H9 (cell line): ENCODE measurements around the gene TTC28. TPM values are rescaled to one million over a fixed set of nuclear protein-coding genes. Genes with fewer than 3 reads are reported as not detected.

Experiments used
- DNase-seq: peaks from one replicate; pipeline ENCODE4 v3.0.0-alpha.2; 2017
- H2AFZ ChIP-seq: one replicate; pipeline ENCODE4 v1.6.1; 2013; ENCODE audit warnings: mild to moderate bottlenecking, low read length, control low read depth, moderate library complexity
- H2AK5ac ChIP-seq: 2 replicates; pipeline ENCODE4 v1.6.1; 2013; ENCODE audit warnings: low read length, control low read depth, mixed read lengths; ENCODE audit not compliant: insufficient read length
- H2BK120ac ChIP-seq: one replicate; pipeline ENCODE4 v1.6.1; 2013; ENCODE audit warnings: low read depth, mild to moderate bottlenecking, low read length, control low read depth, inconsistent platforms; ENCODE audit not compliant: poor library complexity, severe bottlenecking
- H2BK12ac ChIP-seq: 2 replicates; pipeline ENCODE4 v1.6.1; 2013; ENCODE audit warnings: low read length, control low read depth, mixed read lengths, low read depth; ENCODE audit not compliant: insufficient read length
- H2BK15ac ChIP-seq: 2 replicates; pipeline ENCODE4 v1.6.1; 2013; ENCODE audit warnings: low read depth, low read length, control low read depth
- H2BK20ac ChIP-seq: one replicate; pipeline ENCODE4 v1.6.1; 2013; ENCODE audit warnings: low read depth, mild to moderate bottlenecking, low read length, control low read depth, inconsistent platforms; ENCODE audit not compliant: poor library complexity, severe bottlenecking
- H2BK5ac ChIP-seq: 2 replicates; pipeline ENCODE4 v1.6.1; 2013; ENCODE audit warnings: low read length, control low read depth, mixed read lengths; ENCODE audit not compliant: insufficient read length
- H3K14ac ChIP-seq: 2 replicates; pipeline ENCODE4 v1.6.1; 2013; ENCODE audit warnings: low read length, control low read depth; ENCODE audit not compliant: insufficient read depth
- H3K18ac ChIP-seq: 2 replicates; pipeline ENCODE4 v1.6.1; 2013; ENCODE audit warnings: low read depth, mild to moderate bottlenecking, mixed read lengths, low read length, control low read depth; ENCODE audit not compliant: insufficient read length
- H3K23ac ChIP-seq: 2 replicates; pipeline ENCODE4 v1.6.1; 2013; ENCODE audit warnings: low read length, control low read depth, mixed read lengths, low read depth; ENCODE audit not compliant: insufficient read length
- H3K23me2 ChIP-seq: 2 replicates; pipeline ENCODE4 v1.6.1; 2013; ENCODE audit warnings: low read depth, mild to moderate bottlenecking, mixed read lengths, low read length, control low read depth; ENCODE audit not compliant: insufficient read length, poor library complexity, severe bottlenecking
- H3K27ac ChIP-seq: 2 replicates; pipeline ENCODE4 v1.5.1; 2013; ENCODE audit warnings: low read length, control low read depth, mixed read lengths, low read depth; ENCODE audit not compliant: insufficient read length
- H3K27me3 ChIP-seq: 2 replicates; pipeline ENCODE4 v1.6.1; 2013; ENCODE audit warnings: low read length, control low read depth, inconsistent platforms; ENCODE audit not compliant: insufficient read depth
- H3K4ac ChIP-seq: 2 replicates; pipeline ENCODE4 v1.6.1; 2013; ENCODE audit warnings: low read depth, mild to moderate bottlenecking, control low read depth, inconsistent platforms, low read length, moderate library complexity
- H3K4me1 ChIP-seq: 2 replicates; pipeline ENCODE4 v1.6.1; 2013; ENCODE audit warnings: low read length, control low read depth, inconsistent platforms; ENCODE audit not compliant: insufficient read depth
- H3K4me2 ChIP-seq: 2 replicates; pipeline ENCODE4 v1.6.1; 2013; ENCODE audit warnings: low read length, control low read depth, mixed read lengths; ENCODE audit not compliant: insufficient read length, insufficient read depth
- H3K56ac ChIP-seq: 2 replicates; pipeline ENCODE4 v1.6.1; 2013; ENCODE audit warnings: low read depth, mild to moderate bottlenecking, mixed read lengths, low read length, control low read depth; ENCODE audit not compliant: insufficient read length
- H3K79me1 ChIP-seq: 2 replicates; pipeline ENCODE4 v1.6.1; 2013; ENCODE audit warnings: low read depth, mild to moderate bottlenecking, moderate library complexity, low read length, control low read depth, inconsistent platforms; ENCODE audit not compliant: insufficient read depth, poor library complexity, severe bottlenecking
- H3K79me2 ChIP-seq: 2 replicates; pipeline ENCODE4 v1.6.1; 2013; ENCODE audit warnings: low read length, control low read depth, inconsistent platforms; ENCODE audit not compliant: insufficient read depth
- H3K9ac ChIP-seq: 2 replicates; pipeline ENCODE4 v1.6.1; 2013; ENCODE audit warnings: low read length, control low read depth, mixed read lengths; ENCODE audit not compliant: insufficient read length; ENCODE audit errors: extremely low read depth
- H3K9me3 ChIP-seq: one replicate; pipeline ENCODE4 v1.6.1; 2013; ENCODE audit warnings: low read depth, low read length, inconsistent platforms; ENCODE audit not compliant: control insufficient read depth
- H3T11ph ChIP-seq: one replicate; pipeline ENCODE4 v1.6.1; 2013; ENCODE audit warnings: mild to moderate bottlenecking, low read length, control low read depth, inconsistent platforms
- H4K20me1 ChIP-seq: one replicate; pipeline ENCODE4 v1.6.1; 2013; ENCODE audit not compliant: control insufficient read depth, insufficient read length, insufficient read depth
- H4K5ac ChIP-seq: 2 replicates; pipeline ENCODE4 v1.6.1; 2013; ENCODE audit warnings: low read depth, mild to moderate bottlenecking, mixed read lengths, low read length, control low read depth; ENCODE audit not compliant: insufficient read length
- H4K8ac ChIP-seq: replicated peaks from 2 replicates; pipeline ENCODE4 v1.6.1; 2013; ENCODE audit warnings: low read length, control low read depth, mixed read lengths, low read depth; ENCODE audit not compliant: insufficient read length
- H4K91ac ChIP-seq: 2 replicates; pipeline ENCODE4 v1.6.1; 2013; ENCODE audit warnings: low read depth, mild to moderate bottlenecking, moderate library complexity, mixed read lengths, low read length, control low read depth; ENCODE audit not compliant: insufficient read length
- H3K27ac Mint-ChIP-seq, 3 experiments: 2 replicates in 2 of 3; 3 replicates in 1 of 3; pipeline ENCODE4 v1.8.0; 2020 to 2021; ENCODE audit warnings: mixed read lengths in 3 of 3, mild to moderate bottlenecking in 1 of 3, moderate library complexity in 1 of 3
- H3K27me3 Mint-ChIP-seq: 2 replicates; pipeline ENCODE4 v1.8.0; 2021; ENCODE audit warnings: low read depth, mild to moderate bottlenecking, moderate library complexity, mixed read lengths
- H3K36me3 Mint-ChIP-seq, 3 experiments: 2 replicates in 2 of 3; 3 replicates in 1 of 3; pipeline ENCODE4 v1.8.0; 2020 to 2021; ENCODE audit warnings: low read depth in 3 of 3, mixed read lengths in 3 of 3; ENCODE audit not compliant: insufficient read depth in 1 of 3
- H3K4me1 Mint-ChIP-seq, 2 experiments: 2 replicates each; pipeline ENCODE4 v1.8.0; 2020; ENCODE audit warnings: mixed read lengths in 2 of 2
- H3K4me3 Mint-ChIP-seq, 2 experiments: 2 replicates in 1 of 2; 3 replicates in 1 of 2; pipeline ENCODE4 v1.8.0; 2020 to 2021; ENCODE audit warnings: mild to moderate bottlenecking in 2 of 2, mixed read lengths in 2 of 2, moderate library complexity in 1 of 2
- H3K9me3 Mint-ChIP-seq, 2 experiments: 2 replicates in 1 of 2; 3 replicates in 1 of 2; pipeline ENCODE4 v1.8.0; 2020; ENCODE audit warnings: mild to moderate bottlenecking in 2 of 2, mixed read lengths in 2 of 2, moderate library complexity in 1 of 2
- WGBS: extraction: QIAGEN DNeasy Blood & Tissue Kit; methylation state at CpG from one replicate; pipeline ENCODE4 v1.1.7; 2013; ENCODE audit warnings: missing lambda C conversion rate, low lambda C conversion rate, mixed read lengths; ENCODE audit not compliant: insufficient read length; ENCODE audit errors: extremely low coverage; 5-methylcytosine and 5-hydroxymethylcytosine counted together
- total RNA-seq: library from RNA; stranded (reverse); gene quantifications from 2 replicates; pipeline ENCODE4 v1.2.1, GENCODE V29; 2021
- TF ChIP-seq, protein P1 (sequence below): fragments of 200-600 bp; sonication (generic); conservative IDR thresholded peaks from 3 replicates; pipeline ENCODE4 v1.8.0; 2021; ENCODE audit warnings: antibody characterized with exemption, mild to moderate bottlenecking

Gene TTC28
- total RNA-seq, 1 experiment from 2014 or later: 13.6 TPM

DNA sequence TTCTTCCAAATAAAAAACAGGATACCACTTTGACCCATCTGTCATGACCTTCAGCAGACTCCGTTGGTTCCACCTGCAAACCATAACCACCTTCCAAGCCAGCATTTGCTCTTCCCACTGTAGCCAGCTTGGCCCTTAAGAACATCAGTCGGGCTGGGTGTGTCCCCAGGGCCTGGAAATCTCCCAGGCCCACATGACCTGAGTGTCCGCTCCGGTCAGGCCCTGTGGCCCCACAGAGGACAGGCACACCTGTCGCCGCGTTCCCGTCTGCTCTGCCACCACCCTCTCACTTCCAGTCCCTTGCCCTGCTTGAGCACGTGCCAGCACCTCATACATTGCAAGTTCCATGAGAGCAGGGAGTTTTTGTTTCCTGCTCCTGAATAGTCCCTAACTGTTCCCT, 694.9 kb downstream of the TTC28 start:
- Histone ChIP-seq H3K56ac (no peak overlapping the region), H4K20me1 (no peaks in the 10 kb centered on the region), H3K79me1 (no peaks in the 10 kb centered on the region), H3T11ph (no peak overlapping the region), H3K9me3 (no peaks in the 10 kb centered on the region), H3K9ac (no peak overlapping the region), H2AK5ac (no peak overlapping the region), H4K91ac (no peak overlapping the region), H3K79me2 (no peaks in the 10 kb centered on the region), H3K4me2 (no peak overlapping the region), H3K4me1 (peaks cover 3% of the 10 kb centered on the region; the same call in 1 of the 2 replicates), H3K27ac (no peak overlapping the region), H2BK12ac (no peak overlapping the region), H3K23ac (no peak overlapping the region), H2BK120ac (no peak overlapping the region), H3K14ac (no peak overlapping the region), H3K18ac (no peak overlapping the region), H2AFZ (no peak overlapping the region), H2BK15ac (no peak overlapping the region), H2BK20ac (no peak overlapping the region), H4K5ac (no peak overlapping the region), H2BK5ac (no peak overlapping the region), H3K27me3 (no peaks in the 10 kb centered on the region), H3K23me2 (no peaks in the 10 kb centered on the region), H4K8ac (no peak overlapping the region), H3K4ac (no peak overlapping the region)
- no CpG with 5 or more reads among the region's 9 CpGs for WGBS
- DNase-seq: peak; percentile 18
- TF ChIP-seq, protein P1, sequence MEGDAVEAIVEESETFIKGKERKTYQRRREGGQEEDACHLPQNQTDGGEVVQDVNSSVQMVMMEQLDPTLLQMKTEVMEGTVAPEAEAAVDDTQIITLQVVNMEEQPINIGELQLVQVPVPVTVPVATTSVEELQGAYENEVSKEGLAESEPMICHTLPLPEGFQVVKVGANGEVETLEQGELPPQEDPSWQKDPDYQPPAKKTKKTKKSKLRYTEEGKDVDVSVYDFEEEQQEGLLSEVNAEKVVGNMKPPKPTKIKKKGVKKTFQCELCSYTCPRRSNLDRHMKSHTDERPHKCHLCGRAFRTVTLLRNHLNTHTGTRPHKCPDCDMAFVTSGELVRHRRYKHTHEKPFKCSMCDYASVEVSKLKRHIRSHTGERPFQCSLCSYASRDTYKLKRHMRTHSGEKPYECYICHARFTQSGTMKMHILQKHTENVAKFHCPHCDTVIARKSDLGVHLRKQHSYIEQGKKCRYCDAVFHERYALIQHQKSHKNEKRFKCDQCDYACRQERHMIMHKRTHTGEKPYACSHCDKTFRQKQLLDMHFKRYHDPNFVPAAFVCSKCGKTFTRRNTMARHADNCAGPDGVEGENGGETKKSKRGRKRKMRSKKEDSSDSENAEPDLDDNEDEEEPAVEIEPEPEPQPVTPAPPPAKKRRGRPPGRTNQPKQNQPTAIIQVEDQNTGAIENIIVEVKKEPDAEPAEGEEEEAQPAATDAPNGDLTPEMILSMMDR: no peak
- Mint-ChIP-seq H3K27ac (no peak overlapping the region; a peak in 1 of 7 replicates), H3K36me3 (peaks cover 12 to 21% (median 14%) of the 10 kb centered on the region in 3 experiments; a peak in 5 of 7 replicates), H3K9me3 (no peaks in the 10 kb centered on the region), H3K4me3 (no peak overlapping the region), H3K27me3 (no peaks in the 10 kb centered on the region), H3K4me1 (peaks cover 11 to 12% of the 10 kb centered on the region in 2 experiments)
